Activated naive CD8-positive, alpha-beta T cell treated with anti-CD3 and anti-CD28 coated beads, Interleukin-2, amount 10 ng/mL, durations not matched to agents 7 days and 5 days (primary cell): Measurements from ENCODE around the gene NHERF2. TPM values are rescaled to one million over a fixed set of nuclear protein-coding genes. Genes with fewer than 3 reads are reported as not detected.
A peak's percentile ranks its signal among the peaks of the same experiment; 100 is the strongest.

Experiments used
- ATAC-seq: fragments of 150-1000 bp; cut with Tn5 transposase; one replicate; pipeline ENCODE4 v1.10.0; 2021; ENCODE audit warnings: low read depth, moderate library complexity
- POLR2A ChIA-PET: fragments of 350-600 bp; sonication (Branson Sonifier 250); formaldehyde crosslinking; loops from one replicate; lab custom pipeline; 2021; ENCODE audit warnings: antibody characterized with exemption; lab: Charles Lee
- DNase-seq: peaks from one replicate; pipeline ENCODE4 v3.0.0; 2021
- H3K27ac Mint-ChIP-seq: one replicate; pipeline ENCODE4 v1.8.0; 2022; ENCODE audit warnings: mild to moderate bottlenecking, mixed read lengths
- H3K27me3 Mint-ChIP-seq: one replicate; pipeline ENCODE4 v1.8.0; 2022; ENCODE audit warnings: mild to moderate bottlenecking, moderate library complexity, mixed read lengths
- H3K36me3 Mint-ChIP-seq: one replicate; pipeline ENCODE4 v1.8.0; 2021; ENCODE audit warnings: mild to moderate bottlenecking, mixed read lengths
- H3K4me1 Mint-ChIP-seq: one replicate; pipeline ENCODE4 v1.8.0; 2021; ENCODE audit warnings: mixed read lengths
- H3K4me3 Mint-ChIP-seq: one replicate; pipeline ENCODE4 v1.8.0; 2022; ENCODE audit warnings: mild to moderate bottlenecking, moderate library complexity, mixed read lengths
- H3K9me3 Mint-ChIP-seq: one replicate; pipeline ENCODE4 v1.8.0; 2021; ENCODE audit warnings: mixed read lengths
- total RNA-seq, 2 experiments: library from RNA; stranded (reverse); gene quantifications; one replicate each; pipeline ENCODE4 v1.2.3, GENCODE V29; 2021

Gene NHERF2
- total RNA-seq, 2 experiments from 2014 or later = 4.2 to 4.3 TPM

- DNase-seq (no peak), ATAC-seq (no peak)
- Mint-ChIP-seq H3K4me3 (no peak overlapping the region), H3K27me3 (peaks cover 13% of the 10 kb centered on the region), H3K36me3 (peaks cover 8% of the 10 kb centered on the region), H3K9me3 (no peaks in the 10 kb centered on the region), H3K27ac (no peak overlapping the region), H3K4me1 (peaks cover 20% of the 10 kb centered on the region)
- POLR2A ChIA-PET = interaction anchor here (1.0 to 5.7 kb wide), 4 partner anchors 21 to 163 kb away, joined by 6 to 36 read pairs (median 11); partner anchors contain the start of genes RPS2, TBL3 and TRAF7
These were observed 33.9 kb upstream of the NHERF2 start for GRCh38 chr16:1992704-1993317.

GRCh38 chr16:1993731-1994131 is 33.0 kb upstream of the NHERF2 start:
- H3K27ac Mint-ChIP-seq = peak overlapping the region; percentile 71
- peaks cover 8% of the 10 kb centered on the region for H3K27me3 Mint-ChIP-seq
- H3K9me3 Mint-ChIP-seq = no peaks in the 10 kb centered on the region
- H3K4me3 Mint-ChIP-seq = no peak overlapping the region
- ATAC-seq (no peak), DNase-seq (no peak)
- peaks cover 18% of the 10 kb centered on the region for H3K4me1 Mint-ChIP-seq
- POLR2A ChIA-PET = interaction anchor here (1.9 kb wide), 1 partner anchor 22 kb away, joined by 7 read pairs; the partner anchor contains the start of gene TBL3
- H3K36me3 Mint-ChIP-seq = peaks cover 9% of the 10 kb centered on the region

- H3K4me3 Mint-ChIP-seq = no peak overlapping the region
- peaks cover 7% of the 10 kb centered on the region for H3K4me1 Mint-ChIP-seq
- ATAC-seq (no peak), DNase-seq (no peak)
- H3K36me3 Mint-ChIP-seq = peaks cover 9% of the 10 kb centered on the region
- no peaks in the 10 kb centered on the region for H3K9me3 Mint-ChIP-seq
- POLR2A ChIA-PET = interaction anchor here (0.8 to 1.5 kb wide), 3 partner anchors 11 to 158 kb away, joined by 3 to 4 read pairs (median 3); partner anchors contain the start of genes TBL3 and TRAF7
- no peak overlapping the region for H3K27ac Mint-ChIP-seq
- H3K27me3 Mint-ChIP-seq = no peaks in the 10 kb centered on the region
These were observed 29.0 kb upstream of the NHERF2 start for GRCh38 chr16:1997494-1998359.

- H3K36me3 Mint-ChIP-seq = peaks cover 9% of the 10 kb centered on the region
- no peaks in the 10 kb centered on the region for H3K9me3 Mint-ChIP-seq
- no peaks in the 10 kb centered on the region for H3K27me3 Mint-ChIP-seq
- peaks cover 5% of the 10 kb centered on the region for H3K4me1 Mint-ChIP-seq
- H3K27ac Mint-ChIP-seq = no peak overlapping the region
- no peak overlapping the region for H3K4me3 Mint-ChIP-seq
- DNase-seq (no peak), ATAC-seq (no peak)
- POLR2A ChIA-PET = interaction anchor here (1.1 kb wide), 1 partner anchor 157 kb away, joined by 3 read pairs; the partner anchor contains the start of gene TRAF7
These were observed 28.3 kb upstream of the NHERF2 start for GRCh38 chr16:1998360-1998835.

- POLR2A ChIA-PET = interaction anchor here (1.1 kb wide), 1 partner anchor 156 kb away, joined by 3 read pairs; the partner anchor contains the start of gene TRAF7
- DNase-seq = no peak
These were observed 27.6 kb upstream of the NHERF2 start for GRCh38 chr16:1998852-1999801.

GRCh38 chr16:1999866-2000514 is 26.7 kb upstream of the NHERF2 start:
- H3K36me3 Mint-ChIP-seq = peaks cover 9% of the 10 kb centered on the region
- DNase-seq (no peak), ATAC-seq (no peak)
- no peak overlapping the region for H3K4me3 Mint-ChIP-seq
- H3K9me3 Mint-ChIP-seq = no peaks in the 10 kb centered on the region
- H3K4me1 Mint-ChIP-seq = peaks cover 5% of the 10 kb centered on the region
- H3K27me3 Mint-ChIP-seq = no peaks in the 10 kb centered on the region
- no peak overlapping the region for H3K27ac Mint-ChIP-seq
- POLR2A ChIA-PET = no interaction called here

More at GRCh38 chr16:1998852-1999801, 27.6 kb upstream of the NHERF2 start:
- Mint-ChIP-seq H3K27ac (no peak overlapping the region), H3K9me3 (no peaks in the 10 kb centered on the region), H3K4me3 (no peak overlapping the region), H3K4me1 (peaks cover 5% of the 10 kb centered on the region), H3K36me3 (peaks cover 9% of the 10 kb centered on the region), H3K27me3 (no peaks in the 10 kb centered on the region)
- ATAC-seq = no peak

GRCh38 chr16:2001035-2001434 is 25.7 kb upstream of the NHERF2 start:
- Mint-ChIP-seq H3K27me3 (no peaks in the 10 kb centered on the region), H3K36me3 (peaks cover 4% of the 10 kb centered on the region), H3K9me3 (no peaks in the 10 kb centered on the region), H3K27ac (no peak overlapping the region), H3K4me1 (peaks cover 7% of the 10 kb centered on the region), H3K4me3 (no peak overlapping the region)
- no peak for ATAC-seq
- POLR2A ChIA-PET = no interaction called here
- no peak for DNase-seq

GRCh38 chr16:2001456-2002355 is 25.0 kb upstream of the NHERF2 start:
- no peaks in the 10 kb centered on the region for H3K27me3 Mint-ChIP-seq
- POLR2A ChIA-PET = interaction anchor here (0.6 to 1.5 kb wide), 3 partner anchors 30 to 267 kb away, joined by 3 read pairs; no protein-coding TSS in a partner anchor
- H3K4me1 Mint-ChIP-seq = peaks cover 7% of the 10 kb centered on the region
- peaks cover 3% of the 10 kb centered on the region for H3K36me3 Mint-ChIP-seq
- H3K9me3 Mint-ChIP-seq = no peaks in the 10 kb centered on the region
- no peak overlapping the region for H3K27ac Mint-ChIP-seq
- DNase-seq = no peak
- ATAC-seq = no peak
- H3K4me3 Mint-ChIP-seq = no peak overlapping the region

- ATAC-seq = no peak
- Mint-ChIP-seq H3K4me1 (peaks cover 9% of the 10 kb centered on the region), H3K27me3 (no peaks in the 10 kb centered on the region), H3K27ac (no peak overlapping the region), H3K36me3 (peaks cover 2% of the 10 kb centered on the region), H3K9me3 (no peaks in the 10 kb centered on the region), H3K4me3 (no peak overlapping the region)
- DNase-seq = no peak
- POLR2A ChIA-PET = interaction anchor here (0.6 to 1.6 kb wide), 5 partner anchors 12 to 266 kb away, joined by 3 to 8 read pairs (median 3); no protein-coding TSS in a partner anchor
These were observed 24.1 kb upstream of the NHERF2 start for GRCh38 chr16:2002406-2003230.

- Mint-ChIP-seq H3K27me3 (no peaks in the 10 kb centered on the region), H3K4me3 (no peak overlapping the region), H3K4me1 (peaks cover 17% of the 10 kb centered on the region), H3K27ac (no peak overlapping the region), H3K9me3 (no peaks in the 10 kb centered on the region), H3K36me3 (peaks cover under 1% of the 10 kb centered on the region)
- ATAC-seq (no peak), DNase-seq (no peak)
- POLR2A ChIA-PET = interaction anchor here (0.8 to 1.6 kb wide), 5 partner anchors 13 to 151 kb away, joined by 3 to 8 read pairs (median 6); partner anchors contain the start of genes RAB26 and RPS2
These were observed 23.4 kb upstream of the NHERF2 start for GRCh38 chr16:2003231-2003826.
